GM12878 (cell line): ENCODE results near the gene TRIM45. TPM values are rescaled to one million over a fixed set of nuclear protein-coding genes. Genes with fewer than 3 reads are reported as not detected.

Experiments
- ATAC-seq: fragments of 200-7000 bp; cut with Tn5 transposase; 3 replicates; pipeline ENCODE4 v1.9.1; 2020; ENCODE audit warnings: mild to moderate bottlenecking, moderate library complexity
- BruUV-seq: library from RNA; stranded (reverse); fragments of 400-500 nt; replicated peaks from 2 replicates; lab custom pipeline; 2021; lab: Mats Ljungman, UMichigan
- CTCF ChIA-PET: fragments of 300-600 bp; sonication (Branson Sonifier 250); formaldehyde crosslinking; extraction: SDS; loops from one replicate; lab custom pipeline; 2021; ENCODE audit warnings: inconsistent platforms; lab: Yijun Ruan, JAX
- POLR2A ChIA-PET: fragments of 350-600 bp; formaldehyde crosslinking; extraction: SDS; loops from one replicate; lab custom pipeline; 2021; ENCODE audit warnings: inconsistent platforms; lab: Charles Lee
- RAD21 ChIA-PET: fragments of 300-600 bp; sonication (Branson Sonifier 250); formaldehyde crosslinking; loops from one replicate; lab custom pipeline; 2023; ENCODE audit warnings: antibody characterized with exemption; ENCODE audit not compliant: unreplicated experiment; lab: Charles Lee
- SMC1A ChIA-PET: fragments of 300-600 bp; sonication (Branson Sonifier 250); formaldehyde crosslinking; loops from one replicate; lab custom pipeline; 2023; ENCODE audit not compliant: unreplicated experiment, uncharacterized antibody; lab: Charles Lee
- DNase-seq: peaks from one replicate; pipeline ENCODE4 v3.0.0-alpha.2; 2011; ENCODE audit warnings: low read depth, low spot score
- FAIRE-seq: peaks from 3 replicates; lab custom pipeline; 2011; peaks lifted over from hg19 to GRCh38; lab: Jason Lieb, UNC
- H2AFZ ChIP-seq: 2 replicates; pipeline ENCODE4 v1.6.0; 2011; ENCODE audit warnings: low read depth, low read length, control low read depth; ENCODE audit not compliant: control insufficient read depth
- H3K27ac ChIP-seq: 2 replicates; pipeline ENCODE4 v1.5.1; 2011; ENCODE audit warnings: control low read depth; ENCODE audit not compliant: control insufficient read depth, insufficient read depth
- H3K27me3 ChIP-seq, 2 experiments: replicated peaks in 1 of 2; 2 replicates each; pipeline versions ENCODE4 v1.6.0 to v1.6.1; 2011; ENCODE audit warnings: low read length in 1 of 2; ENCODE audit not compliant: control insufficient read depth in 2 of 2, insufficient read depth in 2 of 2
- H3K36me3 ChIP-seq, 2 experiments: 2 replicates each; pipeline ENCODE4 v1.5.1; 2011; ENCODE audit warnings: low read length in 1 of 2; ENCODE audit not compliant: control insufficient read depth in 2 of 2, insufficient read depth in 2 of 2
- H3K4me1 ChIP-seq: 2 replicates; pipeline ENCODE4 v1.6.1; 2011; ENCODE audit warnings: mild to moderate bottlenecking, low read length, moderate library complexity, mixed read lengths; ENCODE audit not compliant: control insufficient read depth, insufficient read depth
- H3K4me2 ChIP-seq: 2 replicates; pipeline ENCODE4 v1.6.0; 2011; ENCODE audit warnings: control low read depth; ENCODE audit not compliant: control insufficient read depth, insufficient read depth
- H3K4me3 ChIP-seq: fragments of 200-600 bp; sonication (generic); 2 replicates; pipeline ENCODE4 v1.5.1; 2016
- H3K79me2 ChIP-seq: 2 replicates; pipeline ENCODE4 v1.6.0; 2011; ENCODE audit warnings: low read length; ENCODE audit not compliant: control insufficient read depth, insufficient read depth
- H3K9ac ChIP-seq: 2 replicates; pipeline ENCODE4 v1.8.0; 2011; ENCODE audit warnings: low read length, control low read depth, mixed read lengths; ENCODE audit not compliant: control insufficient read depth, insufficient read depth
- H3K9me3 ChIP-seq: replicated peaks from 3 replicates; pipeline ENCODE4 v1.5.1; 2011; ENCODE audit warnings: mild to moderate bottlenecking, low read length; ENCODE audit not compliant: control insufficient read depth, insufficient read depth
- H4K20me1 ChIP-seq: 2 replicates; pipeline ENCODE4 v1.6.0; 2011; ENCODE audit not compliant: control insufficient read depth, insufficient read depth
- FOXK2 ChIP-seq: fragments of 450-650 bp; IDR thresholded peaks from 2 replicates; pipeline ENCODE4 v1.6.1; 2017; ENCODE audit warnings: mild to moderate bottlenecking, moderate library complexity
- RCOR1 ChIP-seq: conservative IDR thresholded peaks from 2 replicates; pipeline ENCODE4 v1.6.1; 2012; ENCODE audit warnings: low read depth, low read length, improper control_type of control experiment
- RELA ChIP-seq: fragments of 450-650 bp; IDR thresholded peaks from 2 replicates; pipeline ENCODE4 v1.8.0; 2014; ENCODE audit warnings: borderline replicate concordance; ENCODE audit not compliant: partially characterized antibody
- ZNF217 ChIP-seq: fragments of 450-650 bp; IDR thresholded peaks from 2 replicates; pipeline ENCODE4 v1.6.1; 2017; ENCODE audit warnings: antibody characterized with exemption, mild to moderate bottlenecking
- WGBS: methylation state at CpG from one replicate; pipeline ENCODE4 v1.1.6; 2016; ENCODE audit warnings: low lambda C conversion rate; ENCODE audit not compliant: insufficient replicate concordance, insufficient coverage; ENCODE audit errors: missing lambda C conversion rate; 5-methylcytosine and 5-hydroxymethylcytosine counted together
- in situ Hi-C: fragments of 300-500 bp; cut with MboI; formaldehyde crosslinking; loops from 9 replicates; pipeline ENCODE4 v1.14.3; 2018; ENCODE audit warnings: mixed read lengths
- intact Hi-C: fragments of 100-400 bp; cut with micrococcal nuclease; formaldehyde crosslinking; loops from one replicate; pipeline ENCODE4 v1.14.2; 2022; ENCODE audit not compliant: unreplicated experiment
- polyA plus RNA-seq, 11 experiments: library from polyadenylated mRNA; depleted of rRNA in 4 of 11; unstranded in 6 of 11; stranded (reverse) in 5 of 11; fragments of >200 nt; fragmentation: Nextera tagmentation in 4 of 11; fragmentation: Illumina TruSeq in 1 of 11; extraction: Ambion mirVana in 4 of 11; extraction: Trizol in 1 of 11; gene quantifications; 1 replicate in 1 of 11; 2 replicates in 10 of 11; pipeline versions ENCODE4 v1.2.1 to v1.2.3, GENCODE V29; 2011 to 2016; ENCODE audit warnings: inconsistent platforms in 2 of 11, missing spikeins in 2 of 11, low read depth in 1 of 11
- total RNA-seq, 4 experiments: library from RNA; depleted of rRNA in 3 of 4; stranded (reverse); fragments of >200 nt in 3 of 4; fragmentation: Illumina TruSeq in 1 of 4; extraction: Trizol in 1 of 4; gene quantifications; 2 replicates each; pipeline versions ENCODE4 v1.2.1 to v1.2.3, GENCODE V29; 2013 to 2021
- TF ChIP-seq, protein P1 (sequence below): fragments of 450-650 bp; IDR thresholded peaks from 2 replicates; pipeline ENCODE4 v1.6.1; 2017; ENCODE audit warnings: mild to moderate bottlenecking

The TRIM45 gene
- total and polyA plus RNA-seq, 10 of the 15 experiments (the other 5 are each of a cell fraction or from before 2014, with no cell fraction given), result 0.31 to 0.86 (median 0.46) TPM

DNA sequence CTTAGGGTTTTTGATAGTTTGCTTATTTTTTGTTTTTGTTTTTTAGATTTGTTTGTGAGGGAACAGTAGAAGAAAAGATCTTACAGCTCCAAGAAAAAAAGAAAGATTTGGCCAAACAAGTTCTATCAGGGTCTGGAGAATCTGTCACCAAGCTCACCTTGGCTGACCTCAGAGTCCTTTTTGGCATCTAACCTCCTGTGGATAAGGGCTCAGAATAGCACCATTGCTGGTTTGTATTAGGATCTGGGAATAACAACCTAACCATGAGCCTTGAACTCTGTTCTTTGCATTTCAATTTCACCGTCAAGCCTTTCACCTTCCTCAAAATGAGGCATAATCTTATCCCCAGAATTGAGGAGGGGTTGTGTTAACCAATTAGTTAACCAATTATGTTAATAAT is 20.2 kb downstream of the TRIM45 start:
- Histone ChIP-seq H3K9me3 (no peaks in the 10 kb centered on the region), H3K9ac (no peak overlapping the region), H3K27ac (no peak overlapping the region), H3K4me3 (no peak overlapping the region), H3K79me2 (no peaks in the 10 kb centered on the region), H3K27me3 (no peaks in the 10 kb centered on the region), H2AFZ (no peak overlapping the region)
- no peak for FAIRE-seq
- POLR2A ChIA-PET, result interaction anchor here (0.6 to 1.1 kb wide), 2 partner anchors 15 to 449 kb away, joined by 3 to 5 read pairs; no protein-coding TSS in a partner anchor
- no TSS peak for BruUV-seq
- TF ChIP-seq FOXK2 (no peak), RELA (no peak)
- TF ChIP-seq, all 136 proteins: peak for 0
- Histone ChIP-seq H4K20me1 (no peaks in the 10 kb centered on the region), H3K4me1 (no peaks in the 10 kb centered on the region), H3K36me3 (peaks cover 14 to 60% of the 10 kb centered on the region in 2 experiments), H3K4me2 (no peak overlapping the region)
- SMC1A ChIA-PET, result interaction anchor here (1.4 to 1.9 kb wide), 2 partner anchors 18 to 379 kb away, joined by 3 to 4 read pairs; no protein-coding TSS in a partner anchor
- in situ Hi-C loops, result no loop called here
- ATAC-seq (no peak), DNase-seq (no peak)
- CTCF ChIA-PET, result interaction anchor here (1.0 to 4.8 kb wide), 2 partner anchors 27 to 34 kb away, joined by 5 to 17 read pairs; no protein-coding TSS in a partner anchor
- 94% methylated on average over 1 of the region's 1 CpG for WGBS
- intact Hi-C loops, result no loop called here
- RAD21 ChIA-PET, result no interaction called here

DNA sequence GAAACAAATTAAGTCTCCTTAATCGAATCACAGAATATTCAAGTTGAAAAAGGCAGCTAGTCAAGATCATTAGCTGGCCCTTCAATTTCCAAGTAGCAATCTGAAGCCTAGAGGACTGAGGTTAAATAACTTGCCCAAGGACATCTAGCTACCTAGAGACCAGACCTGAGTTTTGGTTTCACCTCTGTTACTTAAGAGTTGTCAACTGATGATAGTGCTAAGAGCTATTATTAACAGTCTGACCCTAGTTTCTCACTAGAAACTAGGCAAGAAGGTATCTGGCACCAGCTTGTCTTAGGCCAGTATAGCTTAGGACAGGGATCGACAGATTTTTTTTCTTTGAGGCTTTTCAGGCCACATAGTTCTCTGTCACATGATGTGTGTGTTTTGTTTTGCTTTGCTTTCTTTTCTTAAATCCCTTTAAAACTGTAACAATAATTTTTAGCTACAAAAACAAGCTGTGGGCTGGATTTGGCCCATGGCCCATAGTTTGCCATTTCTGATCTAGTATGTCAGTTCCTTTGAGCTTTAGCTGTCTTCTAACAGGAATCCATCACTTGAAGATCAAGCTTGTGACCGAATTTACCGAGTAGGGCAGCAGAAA is 23.2 kb downstream of the TRIM45 start:
- TF ChIP-seq RCOR1, result no peak
- TF ChIP-seq, protein P1, sequence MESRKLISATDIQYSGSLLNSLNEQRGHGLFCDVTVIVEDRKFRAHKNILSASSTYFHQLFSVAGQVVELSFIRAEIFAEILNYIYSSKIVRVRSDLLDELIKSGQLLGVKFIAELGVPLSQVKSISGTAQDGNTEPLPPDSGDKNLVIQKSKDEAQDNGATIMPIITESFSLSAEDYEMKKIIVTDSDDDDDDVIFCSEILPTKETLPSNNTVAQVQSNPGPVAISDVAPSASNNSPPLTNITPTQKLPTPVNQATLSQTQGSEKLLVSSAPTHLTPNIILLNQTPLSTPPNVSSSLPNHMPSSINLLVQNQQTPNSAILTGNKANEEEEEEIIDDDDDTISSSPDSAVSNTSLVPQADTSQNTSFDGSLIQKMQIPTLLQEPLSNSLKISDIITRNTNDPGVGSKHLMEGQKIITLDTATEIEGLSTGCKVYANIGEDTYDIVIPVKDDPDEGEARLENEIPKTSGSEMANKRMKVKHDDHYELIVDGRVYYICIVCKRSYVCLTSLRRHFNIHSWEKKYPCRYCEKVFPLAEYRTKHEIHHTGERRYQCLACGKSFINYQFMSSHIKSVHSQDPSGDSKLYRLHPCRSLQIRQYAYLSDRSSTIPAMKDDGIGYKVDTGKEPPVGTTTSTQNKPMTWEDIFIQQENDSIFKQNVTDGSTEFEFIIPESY, result no peak
- TF ChIP-seq ZNF217, result no peak
- no peak overlapping the region for H3K4me2 ChIP-seq
- H2AFZ ChIP-seq, result no peak overlapping the region
- ChIA-PET SMC1A (interaction anchor here (0.9 to 1.1 kb wide), 2 partner anchors 10 to 31 kb away, joined by 4 to 5 read pairs; no protein-coding TSS in a partner anchor), RAD21 (no interaction called here), POLR2A (interaction anchor here (0.7 to 1.0 kb wide), 3 partner anchors 13 to 437 kb away, joined by 3 to 6 read pairs (median 4); no protein-coding TSS in a partner anchor), CTCF (interaction anchor here (0.6 to 1.4 kb wide), 6 partner anchors 17 to 668 kb away, joined by 3 to 8 read pairs (median 4); no protein-coding TSS in a partner anchor)
- TSS peak; percentile 8 for BruUV-seq
- FAIRE-seq, result no peak
- intact Hi-C loops, result no loop called here
- no peak overlapping the region for H3K4me3 ChIP-seq
- no peaks in the 10 kb centered on the region for H3K27me3 ChIP-seq
- no peaks in the 10 kb centered on the region for H4K20me1 ChIP-seq
- no peaks in the 10 kb centered on the region for H3K4me1 ChIP-seq
- ATAC-seq, result no peak
- H3K36me3 ChIP-seq, result peaks cover 15 to 61% of the 10 kb centered on the region in 2 experiments
- no peak overlapping the region for H3K27ac ChIP-seq
- DNase-seq, result no peak
- in situ Hi-C loops, result no loop called here
- H3K79me2 ChIP-seq, result no peaks in the 10 kb centered on the region
- 90% methylated on average over 4 of the region's 4 CpGs for WGBS
- no peak overlapping the region for H3K9ac ChIP-seq
- H3K9me3 ChIP-seq, result no peaks in the 10 kb centered on the region
